ENCODE measurements around the gene DERA.

Gene DERA

GRCh38 chr12:15979096-15980092 is 68.3 kb downstream of the DERA start:
- no peaks in the 10 kb centered on the region for H3K27me3 ChIP-seq (ENCODE audit: control insufficient read depth, insufficient read depth, low read length)
- peaks cover 6% of the 10 kb centered on the region for H3K36me3 ChIP-seq (ENCODE audit: control insufficient read depth, insufficient read depth, low read length)
- peaks cover 4% of the 10 kb centered on the region for H3K4me1 ChIP-seq (ENCODE audit: control insufficient read depth, insufficient read depth, low read length)
- no peak overlapping the region for H3K4me3 ChIP-seq (ENCODE audit: low read length)
- no peak overlapping the region for H3K9ac ChIP-seq (ENCODE audit: low read length)
- peak overlapping the region; percentile 17 for H3K27ac ChIP-seq (ENCODE audit: low read depth, low read length)

- Histone ChIP-seq H3K9ac (ENCODE audit: low read length) (no peak overlapping the region), H3K36me3 (ENCODE audit: control insufficient read depth, insufficient read depth, low read length) (peaks cover 6% of the 10 kb centered on the region), H3K27ac (ENCODE audit: low read depth, low read length) (no peak overlapping the region), H3K4me3 (ENCODE audit: low read length) (no peak overlapping the region), H3K4me1 (ENCODE audit: control insufficient read depth, insufficient read depth, low read length) (peaks cover 4% of the 10 kb centered on the region), H3K27me3 (ENCODE audit: control insufficient read depth, insufficient read depth, low read length) (no peaks in the 10 kb centered on the region)
Observed at GRCh38 chr12:15982071-15982470, 70.9 kb downstream of the DERA start.

GRCh38 chr12:15982471-15982870 is 71.3 kb downstream of the DERA start:
- Histone ChIP-seq H3K27ac (ENCODE audit: low read depth, low read length) (no peak overlapping the region), H3K4me3 (ENCODE audit: low read length) (no peak overlapping the region), H3K9ac (ENCODE audit: low read length) (no peak overlapping the region), H3K27me3 (ENCODE audit: control insufficient read depth, insufficient read depth, low read length) (no peaks in the 10 kb centered on the region), H3K4me1 (ENCODE audit: control insufficient read depth, insufficient read depth, low read length) (peaks cover 4% of the 10 kb centered on the region), H3K36me3 (ENCODE audit: control insufficient read depth, insufficient read depth, low read length) (peaks cover 6% of the 10 kb centered on the region)

- Histone ChIP-seq H3K36me3 (ENCODE audit: control insufficient read depth, insufficient read depth, low read length) (peaks cover 6% of the 10 kb centered on the region), H3K27me3 (ENCODE audit: control insufficient read depth, insufficient read depth, low read length) (no peaks in the 10 kb centered on the region), H3K4me3 (ENCODE audit: low read length) (no peak overlapping the region), H3K27ac (ENCODE audit: low read depth, low read length) (no peak overlapping the region), H3K4me1 (ENCODE audit: control insufficient read depth, insufficient read depth, low read length) (peaks cover 4% of the 10 kb centered on the region), H3K9ac (ENCODE audit: low read length) (no peak overlapping the region)
Observed at GRCh38 chr12:15982921-15983320, 71.8 kb downstream of the DERA start.

GRCh38 chr12:15984097-15984800 is 73.1 kb downstream of the DERA start:
- Histone ChIP-seq H3K4me3 (ENCODE audit: low read length) (no peak overlapping the region), H3K9ac (ENCODE audit: low read length) (no peak overlapping the region), H3K36me3 (ENCODE audit: control insufficient read depth, insufficient read depth, low read length) (peaks cover 13% of the 10 kb centered on the region), H3K4me1 (ENCODE audit: control insufficient read depth, insufficient read depth, low read length) (peaks cover 6% of the 10 kb centered on the region), H3K27ac (ENCODE audit: low read depth, low read length) (no peak overlapping the region), H3K27me3 (ENCODE audit: control insufficient read depth, insufficient read depth, low read length) (no peaks in the 10 kb centered on the region)

- no peak overlapping the region for H3K9ac ChIP-seq (ENCODE audit: low read length)
- H3K4me1 ChIP-seq (ENCODE audit: control insufficient read depth, insufficient read depth, low read length): peaks cover 2% of the 10 kb centered on the region
- H3K27ac ChIP-seq (ENCODE audit: low read depth, low read length): no peak overlapping the region
- H3K36me3 ChIP-seq (ENCODE audit: control insufficient read depth, insufficient read depth, low read length): peaks cover 13% of the 10 kb centered on the region
- H3K27me3 ChIP-seq (ENCODE audit: control insufficient read depth, insufficient read depth, low read length): no peaks in the 10 kb centered on the region
- no peak overlapping the region for H3K4me3 ChIP-seq (ENCODE audit: low read length)
Observed at GRCh38 chr12:15984963-15985362, 73.8 kb downstream of the DERA start.

- Histone ChIP-seq H3K36me3 (ENCODE audit: control insufficient read depth, insufficient read depth, low read length) (peaks cover 13% of the 10 kb centered on the region), H3K4me3 (ENCODE audit: low read length) (no peak overlapping the region), H3K27me3 (ENCODE audit: control insufficient read depth, insufficient read depth, low read length) (no peaks in the 10 kb centered on the region), H3K9ac (ENCODE audit: low read length) (no peak overlapping the region), H3K27ac (ENCODE audit: low read depth, low read length) (no peak overlapping the region), H3K4me1 (ENCODE audit: control insufficient read depth, insufficient read depth, low read length) (peaks cover 2% of the 10 kb centered on the region)
Observed at GRCh38 chr12:15987696-15988095, 76.6 kb downstream of the DERA start.

GRCh38 chr12:15988983-15989755 is 78.0 kb downstream of the DERA start:
- Histone ChIP-seq H3K36me3 (ENCODE audit: control insufficient read depth, insufficient read depth, low read length) (peaks cover 7% of the 10 kb centered on the region), H3K4me1 (ENCODE audit: control insufficient read depth, insufficient read depth, low read length) (peaks cover 2% of the 10 kb centered on the region), H3K4me3 (ENCODE audit: low read length) (no peak overlapping the region), H3K9ac (ENCODE audit: low read length) (no peak overlapping the region), H3K27me3 (ENCODE audit: control insufficient read depth, insufficient read depth, low read length) (no peaks in the 10 kb centered on the region), H3K27ac (ENCODE audit: low read depth, low read length) (no peak overlapping the region)

- Histone ChIP-seq H3K36me3 (ENCODE audit: control insufficient read depth, insufficient read depth, low read length) (no peaks in the 10 kb centered on the region), H3K4me3 (ENCODE audit: low read length) (no peak overlapping the region), H3K27me3 (ENCODE audit: control insufficient read depth, insufficient read depth, low read length) (no peaks in the 10 kb centered on the region), H3K27ac (ENCODE audit: low read depth, low read length) (no peak overlapping the region), H3K4me1 (ENCODE audit: control insufficient read depth, insufficient read depth, low read length) (peaks cover 12% of the 10 kb centered on the region), H3K9ac (ENCODE audit: low read length) (no peak overlapping the region)
Observed at GRCh38 chr12:15995801-15996200, 84.7 kb downstream of the DERA start.

- no peak overlapping the region for H3K4me3 ChIP-seq (ENCODE audit: low read length)
- H3K9ac ChIP-seq (ENCODE audit: low read length): no peak overlapping the region
- H3K27ac ChIP-seq (ENCODE audit: low read depth, low read length): no peak overlapping the region
Observed at GRCh38 chr12:15996254-15996653, 85.1 kb downstream of the DERA start.

GRCh38 chr12:15996948-15997347 is 85.8 kb downstream of the DERA start:
- Histone ChIP-seq H3K4me1 (ENCODE audit: control insufficient read depth, insufficient read depth, low read length) (peaks cover 12% of the 10 kb centered on the region), H3K4me3 (ENCODE audit: low read length) (no peak overlapping the region), H3K27me3 (ENCODE audit: control insufficient read depth, insufficient read depth, low read length) (no peaks in the 10 kb centered on the region), H3K36me3 (ENCODE audit: control insufficient read depth, insufficient read depth, low read length) (no peaks in the 10 kb centered on the region), H3K27ac (ENCODE audit: low read depth, low read length) (no peak overlapping the region), H3K9ac (ENCODE audit: low read length) (no peak overlapping the region)

More at GRCh38 chr12:15996254-15996653, 85.1 kb downstream of the DERA start:
- no peaks in the 10 kb centered on the region for H3K27me3 ChIP-seq (ENCODE audit: control insufficient read depth, insufficient read depth, low read length)
- H3K4me1 ChIP-seq (ENCODE audit: control insufficient read depth, insufficient read depth, low read length): peaks cover 12% of the 10 kb centered on the region
- H3K36me3 ChIP-seq (ENCODE audit: control insufficient read depth, insufficient read depth, low read length): no peaks in the 10 kb centered on the region

GRCh38 chr12:15997910-15998309 is 86.8 kb downstream of the DERA start:
- Histone ChIP-seq H3K27ac (ENCODE audit: low read depth, low read length) (no peak overlapping the region), H3K4me3 (ENCODE audit: low read length) (no peak overlapping the region)

More at GRCh38 chr12:15997910-15998309, 86.8 kb downstream of the DERA start:
- H3K4me1 ChIP-seq (ENCODE audit: control insufficient read depth, insufficient read depth, low read length): peaks cover 12% of the 10 kb centered on the region
- H3K36me3 ChIP-seq (ENCODE audit: control insufficient read depth, insufficient read depth, low read length): no peaks in the 10 kb centered on the region
- H3K9ac ChIP-seq (ENCODE audit: low read length): no peak overlapping the region
- H3K27me3 ChIP-seq (ENCODE audit: control insufficient read depth, insufficient read depth, low read length): no peaks in the 10 kb centered on the region

Measured in rectal smooth muscle tissue (tissue), 1 donor.